Muscle layer of duodenum (tissue), 2 donors: Measurements from ENCODE around the gene TREH.

Experiments
- H3K27ac ChIP-seq: one replicate; pipeline ENCODE4 v1.7.0; 2013; ENCODE audit warnings: mild to moderate bottlenecking, low read length
- H3K27me3 ChIP-seq: one replicate; pipeline ENCODE4 v1.7.0; 2013; ENCODE audit warnings: low read depth, mild to moderate bottlenecking, control low read depth, low read length
- H3K36me3 ChIP-seq, 2 donors: one replicate each; pipeline ENCODE4 v1.7.0; 2013; ENCODE audit warnings: low read length in 2 of 2, control low read depth in 1 of 2, mild to moderate bottlenecking in 1 of 2; ENCODE audit not compliant: insufficient read depth in 2 of 2, control insufficient read depth in 1 of 2
- H3K4me1 ChIP-seq, 2 donors: one replicate each; pipeline ENCODE4 v1.7.0; 2013; ENCODE audit warnings: low read length in 2 of 2, mild to moderate bottlenecking in 2 of 2, control low read depth in 1 of 2, moderate library complexity in 1 of 2; ENCODE audit not compliant: insufficient read depth in 2 of 2, control insufficient read depth in 1 of 2
- H3K4me3 ChIP-seq, 2 donors: one replicate each; pipeline ENCODE4 v1.7.0; 2013; ENCODE audit warnings: low read length in 2 of 2, low read depth in 1 of 2, mild to moderate bottlenecking in 1 of 2
- H3K9me3 ChIP-seq, 2 donors: one replicate each; pipeline ENCODE4 v1.7.0; 2013; ENCODE audit warnings: low read length in 2 of 2, control low read depth in 1 of 2, mild to moderate bottlenecking in 1 of 2; ENCODE audit not compliant: control insufficient read depth in 1 of 2
- donor health status: healthy.

The TREH gene

DNA sequence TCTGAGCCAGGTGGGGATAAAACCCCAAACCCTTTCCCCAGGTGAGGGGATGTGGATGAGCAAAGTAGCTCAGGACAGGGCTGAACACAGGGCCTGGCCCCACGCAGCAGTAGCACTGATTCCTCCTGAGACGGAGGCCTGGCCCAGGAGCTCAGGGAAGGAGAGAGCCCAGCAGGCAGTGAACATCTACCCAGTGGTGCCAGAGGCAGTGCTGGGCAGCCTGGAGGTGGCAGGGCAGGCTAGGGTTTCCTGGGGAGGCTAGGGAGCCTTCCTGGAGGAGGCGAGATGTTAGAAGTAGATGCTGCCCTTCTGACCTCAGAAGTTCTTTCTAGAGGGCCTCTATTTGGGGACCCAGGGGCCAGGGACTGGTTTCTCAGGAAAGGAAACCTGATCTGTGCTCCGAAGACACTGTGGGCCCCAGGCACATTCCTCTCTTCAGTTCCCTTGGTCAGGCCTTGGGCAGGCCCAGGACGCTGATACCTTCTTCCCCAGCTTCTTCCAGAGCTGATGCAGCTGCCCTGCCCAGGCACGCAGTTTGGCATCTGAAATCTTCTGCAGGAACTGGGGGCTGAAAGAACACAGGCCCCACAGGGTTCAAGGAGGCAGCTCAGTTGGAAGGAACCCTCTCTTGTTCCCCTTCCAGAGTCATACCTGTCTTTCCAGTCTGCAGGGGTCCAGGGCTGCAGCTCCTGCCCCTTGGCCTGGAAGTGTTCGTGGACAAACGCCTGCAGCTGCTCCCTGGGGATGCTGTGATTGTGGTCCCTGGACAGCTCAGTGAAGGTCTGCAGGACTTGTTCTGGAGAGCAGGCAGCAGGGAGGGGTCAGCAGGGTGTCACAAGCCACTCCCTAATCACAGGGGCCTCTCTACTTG lies 16.8 kb downstream of the TREH start:
- H3K27ac ChIP-seq = no peak overlapping the region

GRCh38 chr11:118661425-118662301 lies 17.8 kb downstream of the TREH start:
- Histone ChIP-seq H3K36me3 (peaks cover 1 to 10% of the 10 kb centered on the region in 2 donors), H3K4me1 (peaks cover 0 to 15% of the 10 kb centered on the region in 2 donors), H3K4me3 (no peak overlapping the region), H3K27me3 (no peaks in the 10 kb centered on the region), H3K27ac (no peak overlapping the region), H3K9me3 (no peaks in the 10 kb centered on the region)

More for the DNA sequence above, 16.8 kb downstream of the TREH start:
- Histone ChIP-seq H3K9me3 (no peaks in the 10 kb centered on the region), H3K4me3 (no peak overlapping the region), H3K36me3 (peaks cover 0 to under 1% of the 10 kb centered on the region in 2 donors), H3K27me3 (no peaks in the 10 kb centered on the region), H3K4me1 (peaks cover 0 to 15% of the 10 kb centered on the region in 2 donors)

DNA sequence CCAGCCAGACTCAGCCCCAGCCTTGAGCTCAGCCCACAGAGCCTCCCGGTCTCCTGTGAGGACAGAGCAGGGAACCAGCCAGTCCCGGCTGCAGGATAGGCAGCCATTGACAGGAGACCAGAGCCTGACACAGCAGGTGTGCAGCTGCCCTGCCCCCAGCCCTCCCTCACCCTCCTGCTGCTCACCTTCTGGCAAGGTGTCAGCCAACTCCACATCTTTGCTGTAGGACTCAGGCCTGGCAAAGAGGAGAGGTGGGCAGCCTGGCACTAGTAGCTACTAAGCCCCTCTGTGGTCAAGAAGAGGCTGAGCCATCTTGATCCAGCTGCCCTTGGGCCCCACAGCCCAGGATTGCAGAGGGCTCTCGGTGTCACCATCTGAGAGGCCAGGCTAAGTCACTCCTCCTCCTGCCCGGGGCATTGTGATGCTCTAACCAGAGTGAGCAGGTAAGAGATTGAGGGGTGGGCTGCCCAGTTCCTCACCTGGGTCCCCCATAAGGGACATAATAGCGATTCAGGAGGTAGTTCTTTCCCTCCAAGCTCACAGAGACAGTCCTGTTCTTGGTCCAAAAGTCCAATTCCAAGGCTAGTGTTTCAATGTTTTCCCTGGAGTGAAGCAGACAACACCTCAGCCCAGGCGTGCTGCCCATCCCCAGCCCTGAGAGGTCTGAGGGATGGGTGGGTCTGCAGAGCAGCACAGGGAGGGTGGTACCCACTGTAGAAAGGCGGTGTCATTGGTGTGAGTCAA lies 18.6 kb downstream of the TREH start:
- no peaks in the 10 kb centered on the region for H3K27me3 ChIP-seq
- H3K4me3 ChIP-seq = no peak overlapping the region
- H3K27ac ChIP-seq = no peak overlapping the region
- H3K4me1 ChIP-seq = peaks cover 0 to 15% of the 10 kb centered on the region in 2 donors
- no peaks in the 10 kb centered on the region for H3K9me3 ChIP-seq
- peaks cover 9 to 18% of the 10 kb centered on the region in 2 donors for H3K36me3 ChIP-seq

- Histone ChIP-seq H3K27ac (no peak overlapping the region), H3K9me3 (no peaks in the 10 kb centered on the region), H3K4me3 (no peak overlapping the region), H3K36me3 (peaks cover 17 to 25% of the 10 kb centered on the region in 2 donors), H3K4me1 (peaks cover 0 to 15% of the 10 kb centered on the region in 2 donors), H3K27me3 (no peaks in the 10 kb centered on the region)
Observed at GRCh38 chr11:118659953-118660680, 19.3 kb downstream of the TREH start.

GRCh38 chr11:118659314-118659952 lies 20.0 kb downstream of the TREH start:
- Histone ChIP-seq H3K9me3 (no peaks in the 10 kb centered on the region), H3K27ac (no peak overlapping the region), H3K4me3 (peak overlapping the region in 1 of 2 donors; percentile 26), H3K36me3 (peaks cover 19 to 32% of the 10 kb centered on the region in 2 donors), H3K4me1 (peaks cover 0 to 15% of the 10 kb centered on the region in 2 donors), H3K27me3 (no peaks in the 10 kb centered on the region)

GRCh38 chr11:118658429-118659313 lies 20.8 kb downstream of the TREH start:
- peak overlapping the region; percentile 23 for H3K27ac ChIP-seq

GRCh38 chr11:118657709-118658428 lies 21.6 kb downstream of the TREH start:
- Histone ChIP-seq H3K36me3 (peaks cover 28 to 45% of the 10 kb centered on the region in 2 donors), H3K4me3 (no peak overlapping the region), H3K4me1 (peaks cover 0 to 15% of the 10 kb centered on the region in 2 donors), H3K9me3 (no peaks in the 10 kb centered on the region), H3K27ac (no peak overlapping the region), H3K27me3 (no peaks in the 10 kb centered on the region)

More at GRCh38 chr11:118658429-118659313, 20.8 kb downstream of the TREH start:
- Histone ChIP-seq H3K4me3 (no peak overlapping the region), H3K9me3 (no peaks in the 10 kb centered on the region), H3K4me1 (peaks cover 0 to 15% of the 10 kb centered on the region in 2 donors), H3K36me3 (peaks cover 22 to 37% of the 10 kb centered on the region in 2 donors), H3K27me3 (no peaks in the 10 kb centered on the region)

- no peak overlapping the region for H3K4me3 ChIP-seq
- no peaks in the 10 kb centered on the region for H3K9me3 ChIP-seq
- H3K27ac ChIP-seq = no peak overlapping the region
- peaks cover 33 to 51% of the 10 kb centered on the region in 2 donors for H3K36me3 ChIP-seq
- H3K27me3 ChIP-seq = no peaks in the 10 kb centered on the region
- H3K4me1 ChIP-seq = peaks cover 0 to 19% of the 10 kb centered on the region in 2 donors
Observed at GRCh38 chr11:118657238-118657637, 22.2 kb downstream of the TREH start.

DNA sequence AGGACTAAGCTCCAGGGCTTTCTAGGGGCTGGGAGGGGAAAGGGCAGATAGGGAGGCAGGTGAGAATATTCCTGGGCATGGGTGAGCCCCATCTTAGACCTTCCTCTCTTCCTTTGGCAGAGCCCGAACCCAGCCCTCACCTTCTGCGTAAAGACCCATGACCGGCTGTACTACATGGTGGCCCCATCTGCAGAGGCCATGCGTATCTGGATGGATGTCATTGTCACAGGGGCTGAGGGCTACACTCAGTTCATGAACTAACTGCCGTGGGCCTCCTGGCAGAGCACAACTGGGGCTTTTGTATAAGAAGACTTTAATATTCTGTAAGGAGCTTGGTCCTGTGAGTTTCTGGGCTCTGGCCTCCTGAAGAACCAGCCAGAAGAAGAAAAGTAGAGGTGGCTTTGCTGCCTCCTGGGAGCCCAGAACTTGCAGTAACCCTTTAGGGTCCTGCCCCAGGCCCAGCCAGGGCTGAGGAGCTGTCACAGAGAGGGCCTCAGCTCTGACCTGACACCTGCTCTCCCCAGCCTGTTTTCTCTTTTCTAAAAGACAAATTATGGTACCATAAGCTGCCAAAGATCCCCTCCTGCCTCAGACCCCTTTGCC lies 22.8 kb downstream of the TREH start:
- peaks cover 39 to 57% of the 10 kb centered on the region in 2 donors for H3K36me3 ChIP-seq
- H3K4me3 ChIP-seq = no peak overlapping the region
- H3K4me1 ChIP-seq = peaks cover 0 to 25% of the 10 kb centered on the region in 2 donors
- no peaks in the 10 kb centered on the region for H3K27me3 ChIP-seq
- H3K27ac ChIP-seq = no peak overlapping the region
- no peaks in the 10 kb centered on the region for H3K9me3 ChIP-seq
